Mucosa of rectum (tissue), 2 donors: ENCODE data around the gene RUFY3.
A peak's percentile ranks its signal among the peaks of the same experiment; 100 is the strongest.
"Not testable (repeated sequence)": the region's sequence is repeated elsewhere in the genome, so short reads cannot be mapped to it uniquely, and the experiment has no call there.

Experiments used
- H3K27ac ChIP-seq, 2 donors: one replicate each; pipeline ENCODE4 v1.7.0; 2013; ENCODE audit warnings: inconsistent platforms in 2 of 2, low read depth in 2 of 2, low read length in 2 of 2
- H3K27me3 ChIP-seq, 2 donors: one replicate each; pipeline ENCODE4 v1.7.0; 2013; ENCODE audit warnings: low read length in 2 of 2; ENCODE audit not compliant: control insufficient read depth in 2 of 2, insufficient read depth in 2 of 2
- H3K36me3 ChIP-seq, 2 donors: one replicate each; pipeline ENCODE4 v1.7.0; 2013; ENCODE audit warnings: low read length in 2 of 2; ENCODE audit not compliant: control insufficient read depth in 2 of 2, insufficient read depth in 2 of 2
- H3K4me1 ChIP-seq, 2 donors: one replicate each; pipeline ENCODE4 v1.7.0; 2013; ENCODE audit warnings: low read length in 2 of 2, mild to moderate bottlenecking in 1 of 2; ENCODE audit not compliant: control insufficient read depth in 2 of 2, insufficient read depth in 2 of 2
- H3K4me3 ChIP-seq, 2 donors: one replicate each; pipeline ENCODE4 v1.7.0; 2013; ENCODE audit warnings: low read length in 2 of 2
- H3K9ac ChIP-seq, 2 donors: one replicate each; pipeline ENCODE4 v1.7.0; 2013; ENCODE audit warnings: low read length in 2 of 2, low read depth in 1 of 2, mild to moderate bottlenecking in 1 of 2
- H3K9me3 ChIP-seq, 2 donors: one replicate each; pipeline ENCODE4 v1.7.0; 2013; ENCODE audit warnings: low read length in 2 of 2; ENCODE audit not compliant: control insufficient read depth in 2 of 2
- donor health status: healthy.
- donor health status: Normal muscosa, but diverticular disease.

The RUFY3 gene

GRCh38 chr4:70833675-70834074 lies 111.9 kb downstream of the RUFY3 start:
- Histone ChIP-seq H3K9ac (no peak overlapping the region), H3K27ac (no peak overlapping the region), H3K36me3 (peaks cover 33 to 35% of the 10 kb centered on the region in 2 donors), H3K9me3 (no peaks in the 10 kb centered on the region), H3K4me3 (no peak overlapping the region), H3K27me3 (no peaks in the 10 kb centered on the region), H3K4me1 (peaks cover 2 to 7% of the 10 kb centered on the region in 2 donors)

DNA sequence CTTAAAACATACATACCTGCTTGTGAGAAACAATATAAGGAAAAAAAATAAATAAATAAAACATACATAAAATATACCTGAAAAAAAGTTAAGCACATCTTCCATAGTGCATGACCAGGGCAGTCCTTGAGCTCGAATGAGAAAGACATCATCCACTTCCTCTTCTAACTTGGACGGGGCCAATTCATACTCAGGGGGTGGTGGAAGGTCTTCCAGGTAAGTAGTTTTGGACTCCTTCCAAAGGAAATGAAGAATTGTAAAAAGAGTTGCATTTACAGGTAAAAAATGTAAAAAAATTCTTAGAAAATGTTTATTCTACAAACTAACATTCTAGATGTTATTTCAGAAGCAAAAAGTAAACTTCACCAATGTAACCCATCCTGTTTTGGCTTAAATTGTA lies 114.3 kb downstream of the RUFY3 start:
- Histone ChIP-seq H3K27ac (no peak overlapping the region), H3K36me3 (peaks cover 19 to 22% of the 10 kb centered on the region in 2 donors), H3K9ac (no peak overlapping the region), H3K4me3 (no peak overlapping the region), H3K4me1 (peaks cover 2 to 7% of the 10 kb centered on the region in 2 donors), H3K27me3 (no peaks in the 10 kb centered on the region), H3K9me3 (no peaks in the 10 kb centered on the region)

DNA sequence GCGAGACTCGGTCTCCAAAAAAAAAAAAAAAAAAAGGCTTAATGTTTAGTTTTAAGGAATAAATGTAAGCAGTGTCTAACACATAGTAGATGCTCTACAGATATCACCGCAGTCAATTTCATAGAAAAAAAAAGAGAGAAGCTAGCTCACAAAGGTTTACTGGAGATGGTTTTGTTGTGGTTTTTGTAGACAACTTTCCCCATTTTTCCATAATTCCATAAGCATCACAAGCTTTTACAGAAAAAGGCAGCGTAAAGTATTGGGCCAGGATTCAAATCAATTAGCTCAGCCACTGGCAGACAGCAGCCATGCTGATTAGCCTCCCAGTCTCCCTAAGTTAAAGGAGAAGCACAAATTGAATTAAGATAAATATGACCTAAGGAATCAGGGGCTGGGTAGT lies 116.4 kb downstream of the RUFY3 start:
- peak overlapping the region; percentile 85 to 93 for H3K9ac ChIP-seq
- peaks cover 5 to 9% of the 10 kb centered on the region in 2 donors for H3K36me3 ChIP-seq
- peaks cover 2 to 7% of the 10 kb centered on the region in 2 donors for H3K4me1 ChIP-seq
- H3K27me3 ChIP-seq = no peaks in the 10 kb centered on the region
- H3K27ac ChIP-seq = peak overlapping the region; percentile 91 to 95
- no peaks in the 10 kb centered on the region for H3K9me3 ChIP-seq
- H3K4me3 ChIP-seq = peak overlapping the region; percentile 75 to 96

DNA sequence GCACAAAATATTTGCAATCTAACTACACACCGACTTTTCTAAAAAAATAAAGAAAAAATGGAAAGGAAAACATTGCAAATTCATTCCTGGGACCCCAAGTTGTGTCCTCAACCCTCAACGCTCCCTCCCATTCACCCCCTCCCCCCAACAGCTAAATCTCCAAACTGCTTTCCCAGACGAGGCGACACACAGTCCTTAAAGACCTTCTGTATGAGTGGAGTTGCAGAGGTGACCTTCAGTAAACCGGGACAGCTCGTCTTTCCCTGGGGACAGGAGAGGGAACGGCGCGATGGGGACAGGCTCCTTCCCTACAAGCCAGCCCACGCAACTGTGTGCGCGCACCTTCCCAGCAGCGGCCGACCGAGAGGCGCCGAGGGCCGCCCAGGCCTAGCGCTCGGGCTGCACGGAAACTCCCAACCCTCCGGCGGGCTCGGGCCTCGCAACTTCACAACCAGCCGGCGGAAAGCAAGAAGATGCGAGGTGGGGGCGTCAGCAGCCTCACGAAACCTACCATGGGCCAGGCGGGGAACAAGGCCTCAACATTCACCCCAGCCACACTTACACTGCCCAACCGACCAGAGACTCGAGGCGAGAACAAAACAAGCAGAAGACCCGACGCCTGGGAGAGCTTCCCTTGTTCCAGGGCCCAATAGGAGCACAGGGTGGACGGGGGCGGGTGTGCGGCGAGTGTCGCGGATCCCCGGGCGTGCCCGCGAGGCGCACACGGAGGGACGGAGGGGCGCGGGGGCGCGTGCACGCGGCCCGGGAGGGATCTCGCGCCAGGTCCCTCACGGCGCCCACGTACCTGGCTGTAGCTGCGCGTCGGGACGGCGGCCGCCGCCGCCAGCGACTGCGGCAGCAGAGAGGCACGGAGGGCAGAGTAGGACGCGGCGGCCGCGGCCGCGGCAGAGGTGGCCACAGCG lies 117.2 kb downstream of the RUFY3 start:
- H3K9ac ChIP-seq = peak overlapping the region; percentile 85 to 93
- H3K4me3 ChIP-seq = peak overlapping the region; percentile 75 to 96
- H3K27me3 ChIP-seq = no peaks in the 10 kb centered on the region
- H3K27ac ChIP-seq = peak overlapping the region; percentile 91 to 95
- peaks cover 2 to 7% of the 10 kb centered on the region in 2 donors for H3K4me1 ChIP-seq
- H3K36me3 ChIP-seq = peaks cover 3 to 9% of the 10 kb centered on the region in 2 donors
- no peaks in the 10 kb centered on the region for H3K9me3 ChIP-seq

DNA sequence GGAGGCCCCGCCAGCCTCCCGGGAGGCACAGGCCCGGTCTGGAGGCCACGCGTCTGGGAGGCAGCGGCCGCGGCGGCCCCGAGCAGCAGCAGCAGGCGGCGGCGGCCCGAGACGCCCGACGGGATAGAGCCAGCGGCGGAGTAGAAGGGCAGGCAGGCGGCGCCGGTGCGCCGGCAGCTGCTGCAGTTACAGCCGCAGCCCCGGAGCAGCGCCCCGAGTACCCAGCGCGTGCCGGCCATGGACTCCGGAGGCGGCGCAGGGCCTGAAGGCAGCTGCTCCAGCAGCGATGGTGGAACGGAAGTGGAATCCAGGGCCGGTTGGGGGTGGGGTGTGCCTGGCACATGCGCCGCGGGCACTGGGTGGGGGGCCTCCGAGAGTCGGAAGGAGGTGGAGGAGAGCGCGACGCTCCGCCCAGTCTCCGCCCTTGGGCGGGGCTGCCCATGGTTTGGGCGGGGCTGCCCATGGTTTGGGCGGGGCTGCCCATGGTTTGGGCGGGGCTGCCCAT lies 117.9 kb downstream of the RUFY3 start, which contains the start of gene GRSF1:
GRSF1 (minus strand) TSS at position 302 of the 505 bp plus-strand sequence; CDS start at position 239, 63 bp downstream.
- peak within 1 kb of the TSS; percentile 91 to 95 for H3K27ac ChIP-seq
- H3K36me3 ChIP-seq = peaks cover 3 to 7% of the 10 kb centered on the region in 2 donors
- H3K4me1 ChIP-seq = peaks cover 2 to 7% of the 10 kb centered on the region in 2 donors
- H3K9ac ChIP-seq = peak within 1 kb of the TSS; percentile 85 to 93
- peak within 1 kb of the TSS; percentile 75 to 96 for H3K4me3 ChIP-seq
- no peaks in the 10 kb centered on the region for H3K27me3 ChIP-seq
- no peaks in the 10 kb centered on the region for H3K9me3 ChIP-seq

DNA sequence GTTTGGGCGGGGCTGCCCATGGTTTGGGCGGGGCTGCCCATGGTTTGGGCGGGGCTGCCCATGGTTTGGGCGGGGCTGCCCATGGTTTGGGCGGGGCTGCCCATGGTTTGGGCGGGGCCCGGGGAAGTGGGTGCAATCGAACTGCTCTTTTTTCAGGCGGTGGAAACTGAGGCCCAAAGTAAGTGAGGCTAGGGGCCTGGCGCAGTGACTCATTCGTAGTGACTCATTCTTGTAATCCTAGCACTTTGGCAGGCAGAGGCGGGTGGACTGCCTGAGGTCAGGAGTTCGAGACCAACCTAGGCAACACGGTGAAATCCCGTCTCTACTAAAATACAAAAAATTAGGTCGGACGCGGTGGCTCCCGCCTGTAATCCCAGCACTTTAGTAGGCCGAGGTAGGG lies 118.4 kb downstream of the RUFY3 start:
- not testable (repeated sequence) for H3K9me3 ChIP-seq, H3K36me3 ChIP-seq, H3K9ac ChIP-seq, H3K4me3 ChIP-seq, H3K4me1 ChIP-seq, H3K27me3 ChIP-seq
- peak overlapping the region in 1 of 2 donors; percentile 91 for H3K27ac ChIP-seq

GRCh38 chr4:70840631-70841030 lies 118.9 kb downstream of the RUFY3 start:
- H3K27ac ChIP-seq, H3K9ac ChIP-seq, H3K36me3 ChIP-seq, H3K4me1 ChIP-seq, H3K4me3 ChIP-seq, H3K9me3 ChIP-seq, H3K27me3 ChIP-seq: not testable (repeated sequence)

- Histone ChIP-seq H3K27ac (no peak overlapping the region), H3K4me3 (no peak overlapping the region)
Observed at GRCh38 chr4:70841211-70841610, 119.4 kb downstream of the RUFY3 start.

DNA sequence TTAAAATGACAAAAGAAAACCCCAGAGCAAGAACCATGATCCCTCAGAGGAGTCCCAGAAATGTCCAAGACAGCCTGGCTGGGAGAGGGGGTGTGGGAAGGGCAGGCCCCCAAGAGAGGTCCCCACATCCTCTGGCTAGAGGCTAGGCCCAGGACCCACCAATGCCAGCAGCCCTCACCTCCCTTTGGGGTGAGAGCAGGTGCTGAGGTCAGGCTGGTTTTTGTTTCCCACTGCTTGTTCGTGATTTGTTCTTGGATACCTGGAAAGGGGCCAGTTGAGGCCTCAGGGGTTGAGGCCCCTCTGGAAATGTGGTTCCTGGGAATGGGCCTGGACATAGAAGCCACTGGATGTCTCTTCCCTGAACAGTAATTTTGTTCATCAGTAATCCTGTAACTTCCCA lies 120.2 kb downstream of the RUFY3 start:
- H3K4me1 ChIP-seq = peaks cover 2 to 5% of the 10 kb centered on the region in 2 donors
- H3K9me3 ChIP-seq = no peaks in the 10 kb centered on the region
- no peaks in the 10 kb centered on the region for H3K36me3 ChIP-seq
- H3K27ac ChIP-seq = no peak overlapping the region
- H3K9ac ChIP-seq = no peak overlapping the region
- H3K4me3 ChIP-seq = no peak overlapping the region
- H3K27me3 ChIP-seq = no peaks in the 10 kb centered on the region

More at GRCh38 chr4:70841211-70841610, 119.4 kb downstream of the RUFY3 start:
- Histone ChIP-seq H3K9ac (no peak overlapping the region), H3K27me3 (no peaks in the 10 kb centered on the region), H3K9me3 (no peaks in the 10 kb centered on the region), H3K36me3 (no peaks in the 10 kb centered on the region), H3K4me1 (peaks cover 2 to 7% of the 10 kb centered on the region in 2 donors)

DNA sequence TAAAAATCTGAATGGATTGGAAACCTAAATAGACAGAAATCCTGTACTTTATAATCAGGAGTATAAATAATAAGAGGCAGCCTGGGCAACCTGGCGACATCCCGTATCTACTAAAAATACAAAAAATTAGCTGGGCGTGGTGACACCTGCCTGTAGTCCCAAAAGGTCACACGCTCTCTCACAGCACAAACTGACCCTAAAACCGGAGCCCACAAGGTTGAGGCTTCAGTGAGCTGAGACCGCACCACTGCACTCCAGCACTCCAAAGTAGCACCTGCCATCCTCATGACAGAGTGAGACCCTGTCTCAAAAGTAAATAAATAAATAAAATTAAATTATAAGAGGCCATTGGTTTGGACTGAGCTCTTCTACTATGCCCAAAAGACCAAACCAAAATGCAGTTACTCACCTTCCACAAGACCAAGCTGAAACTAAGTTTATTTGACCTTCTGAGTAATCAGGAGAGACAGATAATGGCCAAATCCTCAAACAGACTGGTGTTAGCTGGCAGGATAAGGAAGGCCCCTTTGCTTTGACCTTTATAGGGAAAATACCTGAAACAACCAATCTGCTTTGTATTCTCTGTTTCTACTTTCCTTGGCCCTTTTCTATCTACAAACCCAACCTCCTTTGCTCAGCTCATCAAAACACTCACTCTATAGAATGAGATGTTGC lies 121.1 kb downstream of the RUFY3 start:
- H3K27ac ChIP-seq = no peak overlapping the region
- no peak overlapping the region for H3K9ac ChIP-seq
- H3K27me3 ChIP-seq = no peaks in the 10 kb centered on the region
- no peaks in the 10 kb centered on the region for H3K36me3 ChIP-seq
- H3K9me3 ChIP-seq = no peaks in the 10 kb centered on the region
- H3K4me3 ChIP-seq = no peak overlapping the region
- peaks cover 2 to 5% of the 10 kb centered on the region in 2 donors for H3K4me1 ChIP-seq
